H1 (cell line): Measurements from ENCODE around the gene SLITRK1. TPM values are rescaled to one million over a fixed set of nuclear protein-coding genes. Genes with fewer than 3 reads are reported as not detected.

ENCODE experiments used
- CTCF ChIA-PET: fragments of 300-600 bp; sonication (Branson Sonifier 250); formaldehyde crosslinking; loops from one replicate; lab custom pipeline; 2021; ENCODE audit not compliant: partially characterized antibody; lab: Charles Lee
- POLR2A ChIA-PET: fragments of 300-600 bp; sonication (Branson Sonifier 250); formaldehyde crosslinking; loops from one replicate; lab custom pipeline; 2021; ENCODE audit warnings: inconsistent platforms; ENCODE audit not compliant: partially characterized antibody; lab: Charles Lee
- DNase-seq, 2 experiments: peaks; one replicate each; pipeline versions ENCODE4 v3.0.0 to v3.0.0-alpha.2; 2010 to 2022; ENCODE audit warnings: low spot score in 2 of 2, low read depth in 1 of 2, mixed read lengths in 1 of 2
- FAIRE-seq: peaks from 2 replicates; lab custom pipeline; 2011; peaks lifted over from hg19 to GRCh38; lab: Jason Lieb, UNC
- H2AFZ ChIP-seq: 2 replicates; pipeline ENCODE4 v1.8.1; 2012; ENCODE audit warnings: low read length, inconsistent platforms
- H2AK5ac ChIP-seq: 2 replicates; pipeline ENCODE4 v1.6.1; 2013; ENCODE audit warnings: low read depth, low read length
- H2BK120ac ChIP-seq: replicated peaks from 2 replicates; pipeline ENCODE3; 2013; ENCODE audit warnings: low read depth, low read length, inconsistent platforms
- H2BK12ac ChIP-seq: 2 replicates; pipeline ENCODE4 v1.6.1; 2013; ENCODE audit warnings: low read depth, low read length
- H2BK15ac ChIP-seq: 2 replicates; pipeline ENCODE4 v1.6.1; 2013; ENCODE audit warnings: low read length
- H2BK20ac ChIP-seq: 2 replicates; pipeline ENCODE4 v1.6.1; 2013; ENCODE audit warnings: low read length
- H2BK5ac ChIP-seq: 2 replicates; pipeline ENCODE4 v1.6.1; 2013; ENCODE audit warnings: low read depth, low read length
- H3K14ac ChIP-seq: 2 replicates; pipeline ENCODE4 v1.6.1; 2013; ENCODE audit warnings: inconsistent platforms; ENCODE audit not compliant: insufficient read length
- H3K18ac ChIP-seq: 2 replicates; pipeline ENCODE4 v1.6.1; 2013; ENCODE audit warnings: low read length; ENCODE audit errors: extremely low read depth
- H3K23ac ChIP-seq: 2 replicates; pipeline ENCODE4 v1.6.1; 2013; ENCODE audit warnings: inconsistent platforms; ENCODE audit not compliant: insufficient read length
- H3K23me2 ChIP-seq: 2 replicates; pipeline ENCODE4 v1.6.1; 2013; ENCODE audit warnings: low read depth, low read length
- H3K27ac ChIP-seq: 2 replicates; pipeline ENCODE4 v1.6.1; 2011; ENCODE audit warnings: low read depth, low read length, inconsistent platforms
- H3K27me3 ChIP-seq, 4 experiments: replicated peaks in 1 of 4; 1 replicate in 1 of 4; 2 replicates in 3 of 4; pipeline versions ENCODE4 v1.6.1 to v1.8.1; 2011 to 2013; ENCODE audit warnings: low read length in 3 of 4, mild to moderate bottlenecking in 3 of 4, inconsistent platforms in 2 of 4, mixed read lengths in 2 of 4, moderate library complexity in 1 of 4; ENCODE audit not compliant: control insufficient read depth in 3 of 4, insufficient read depth in 3 of 4; ENCODE audit errors: extremely low read depth in 1 of 4
- H3K36me3 ChIP-seq, 4 experiments: 2 replicates each; pipeline versions ENCODE4 v1.6.1 to v1.8.1; 2011 to 2013; ENCODE audit warnings: mild to moderate bottlenecking in 4 of 4, low read length in 3 of 4, moderate library complexity in 2 of 4, control low read depth in 1 of 4, inconsistent platforms in 1 of 4; ENCODE audit not compliant: insufficient read depth in 4 of 4, control insufficient read depth in 2 of 4
- H3K4ac ChIP-seq: replicated peaks from 2 replicates; pipeline ENCODE3; 2013; ENCODE audit warnings: low read length, low read depth, mixed read lengths, inconsistent platforms; ENCODE audit not compliant: insufficient read length
- H3K4me1 ChIP-seq, 4 experiments: replicated peaks in 1 of 4; 1 replicate in 1 of 4; 2 replicates in 3 of 4; pipeline versions ENCODE4 v1.6.1 to v1.8.1; 2011 to 2013; ENCODE audit warnings: low read length in 3 of 4, inconsistent platforms in 2 of 4, mixed read lengths in 1 of 4; ENCODE audit not compliant: insufficient read depth in 4 of 4, control insufficient read depth in 3 of 4
- H3K4me2 ChIP-seq, 2 experiments: 2 replicates each; pipeline versions ENCODE4 v1.6.1 to v1.8.1; 2011 to 2013; ENCODE audit warnings: low read depth in 2 of 2, low read length in 2 of 2, control low read depth in 1 of 2, inconsistent platforms in 1 of 2, mild to moderate bottlenecking in 1 of 2; ENCODE audit not compliant: insufficient read depth in 1 of 2
- H3K4me3 ChIP-seq, 4 experiments: fragments of 200-600, 300-600 bp in 1 of 4; sonication (generic), shearing (Covaris generic), sonication (Bioruptor Twin) in 1 of 4; 2 replicates each; pipeline versions ENCODE4 v1.5.1 to v1.8.1; 2011 to 2016; ENCODE audit warnings: low read length in 4 of 4, low read depth in 3 of 4, control low read depth in 2 of 4, inconsistent platforms in 2 of 4, mild to moderate bottlenecking in 2 of 4, mixed read lengths in 1 of 4, moderate library complexity in 1 of 4; ENCODE audit not compliant: insufficient read depth in 2 of 4; ENCODE audit errors: extremely low read depth in 1 of 4
- H3K56ac ChIP-seq: replicated peaks from 2 replicates; pipeline ENCODE3; 2013; ENCODE audit warnings: low read depth, mild to moderate bottlenecking, mixed read lengths, low read length, inconsistent platforms; ENCODE audit not compliant: insufficient read length
- H3K79me1 ChIP-seq: 2 replicates; pipeline ENCODE4 v1.6.1; 2013; ENCODE audit warnings: low read depth, low read length, control low read depth
- H3K79me2 ChIP-seq, 2 experiments: 2 replicates each; pipeline versions ENCODE4 v1.6.1 to v1.8.1; 2012 to 2013; ENCODE audit warnings: low read length in 2 of 2, mild to moderate bottlenecking in 2 of 2, inconsistent platforms in 1 of 2; ENCODE audit not compliant: insufficient read depth in 2 of 2, control insufficient read depth in 1 of 2
- H3K9ac ChIP-seq, 4 experiments: replicated peaks in 1 of 4; 1 replicate in 1 of 4; 2 replicates in 3 of 4; pipeline versions ENCODE4 v1.6.1 to v1.8.1; 2011 to 2013; ENCODE audit warnings: low read depth in 3 of 4, low read length in 3 of 4, control low read depth in 2 of 4, mild to moderate bottlenecking in 2 of 4, moderate library complexity in 2 of 4, inconsistent platforms in 1 of 4; ENCODE audit errors: extremely low read depth in 1 of 4
- H3K9me3 ChIP-seq, 2 experiments: 2 replicates each; pipeline versions ENCODE4 v1.6.1 to v1.8.1; 2012 to 2013; ENCODE audit warnings: mild to moderate bottlenecking in 2 of 2, moderate library complexity in 2 of 2, control low read depth in 1 of 2, inconsistent platforms in 1 of 2, low read depth in 1 of 2, low read length in 1 of 2, mixed read lengths in 1 of 2; ENCODE audit not compliant: insufficient read depth in 2 of 2
- H4K20me1 ChIP-seq, 2 experiments: replicated peaks in 1 of 2; 2 replicates each; pipeline versions ENCODE3 to v1.8.1; 2011 to 2013; ENCODE audit warnings: inconsistent platforms in 2 of 2, low read length in 2 of 2, mild to moderate bottlenecking in 1 of 2; ENCODE audit not compliant: insufficient read depth in 2 of 2, control insufficient read depth in 1 of 2
- H4K5ac ChIP-seq: 2 replicates; pipeline ENCODE4 v1.6.1; 2013; ENCODE audit warnings: low read length, low read depth, mixed read lengths, inconsistent platforms; ENCODE audit not compliant: insufficient read length
- H4K8ac ChIP-seq: 2 replicates; pipeline ENCODE4 v1.8.0; 2013; ENCODE audit warnings: mild to moderate bottlenecking, moderate library complexity, low read length, inconsistent platforms; ENCODE audit not compliant: insufficient read depth; ENCODE audit errors: extremely low read depth
- H4K91ac ChIP-seq: replicated peaks from 2 replicates; pipeline ENCODE3; 2013; ENCODE audit warnings: low read length, mixed read lengths, inconsistent platforms; ENCODE audit not compliant: insufficient read length
- ASH2L ChIP-seq: fragments of 200-600, 300-600 bp; sonication (generic); IDR thresholded peaks from one replicate; pipeline ENCODE4 v1.7.1; 2017; ENCODE audit warnings: low read length
- ATF2 ChIP-seq: IDR thresholded peaks from 2 replicates; pipeline ENCODE4 v1.6.1; 2012; ENCODE audit warnings: low read length, inconsistent platforms
- BCL11A ChIP-seq, 2 experiments: IDR thresholded peaks; one replicate each; pipeline ENCODE4 v1.6.1; 2011; ENCODE audit warnings: low read depth in 2 of 2, low read length in 2 of 2, mild to moderate bottlenecking in 2 of 2
- BRCA1 ChIP-seq: IDR thresholded peaks from 2 replicates; pipeline ENCODE4 v1.6.1; 2012; ENCODE audit warnings: low read depth, low read length, improper control_type of control experiment
- CEBPB ChIP-seq: IDR thresholded peaks from 2 replicates; pipeline ENCODE4 v1.6.1; 2012; ENCODE audit warnings: low read depth, low read length
- GABPA ChIP-seq: IDR thresholded peaks from 2 replicates; pipeline ENCODE4 v1.6.1; 2011; ENCODE audit warnings: mild to moderate bottlenecking, low read length, moderate library complexity, borderline replicate concordance; ENCODE audit not compliant: insufficient read depth
- KDM1A ChIP-seq: fragments of 200-600, 300-600 bp; sonication (generic); IDR thresholded peaks from 2 replicates; pipeline ENCODE4 v1.7.1; 2016; ENCODE audit warnings: mild to moderate bottlenecking, low read length, borderline replicate concordance
- MAX ChIP-seq: IDR thresholded peaks from 2 replicates; pipeline ENCODE4 v1.6.1; 2012; ENCODE audit warnings: inconsistent platforms
- SAP30 ChIP-seq: fragments of 300-600 bp; sonication (generic); IDR thresholded peaks from 2 replicates; pipeline ENCODE4 v1.7.1; 2012; ENCODE audit warnings: low read length, moderate library complexity, mild to moderate bottlenecking, inconsistent platforms; ENCODE audit not compliant: insufficient read depth, insufficient replicate concordance
- TAF1 ChIP-seq: IDR thresholded peaks from 2 replicates; pipeline ENCODE4 v1.6.1; 2011; ENCODE audit warnings: mild to moderate bottlenecking, low read depth, low read length
- WGBS, 2 experiments: shearing (Covaris generic) in 1 of 2; methylation state at CpG; one replicate each; pipeline versions ENCODE4 v1.1.6 to v1.1.7; 2013 to 2015; ENCODE audit warnings: low lambda C conversion rate in 2 of 2, mixed read lengths in 2 of 2, inconsistent platforms in 1 of 2, low coverage in 1 of 2, missing lambda C conversion rate in 1 of 2; ENCODE audit not compliant: insufficient replicate concordance in 2 of 2, insufficient coverage in 1 of 2, insufficient read length in 1 of 2; ENCODE audit errors: extremely low coverage in 1 of 2, missing lambda C conversion rate in 1 of 2; 5-methylcytosine and 5-hydroxymethylcytosine counted together
- polyA plus RNA-seq, 7 experiments: library from polyadenylated mRNA; depleted of rRNA in 3 of 7; stranded (reverse) in 5 of 7; unstranded in 2 of 7; fragments of >200 nt in 5 of 7; fragments of 200-250 nt in 2 of 7; gene quantifications; 1 replicate in 5 of 7; 2 replicates in 1 of 7; 4 replicates in 1 of 7; pipeline versions ENCODE4 v1.2.1 to v1.2.3, GENCODE V29; 2011 to 2013; ENCODE audit warnings: missing spikeins in 2 of 7, mixed read lengths in 2 of 7
- total RNA-seq: library from RNA; stranded (reverse); fragmentation: NEBNext Ultra II Directional; extraction: Animal tissue kit (Norgen Biotek cat#: 25700); gene quantifications from 2 replicates; pipeline ENCODE4 v1.2.1, GENCODE V29; 2021

Gene SLITRK1
- total and polyA plus RNA-seq, 2 of the 8 experiments (the other 6 are each of a cell fraction or from before 2014, with no cell fraction given), result 3.4 to 4.2 TPM

- WGBS, 2 experiments, result 84% methylated on average over 3 of the region's 3 CpGs; no CpG with 5 or more reads in 1 of the 2 experiments
- Histone ChIP-seq H3K4me1 (0 out of 7 replicates have a peak, but pooled peaks cover 0 to 2% (median 0%) of the 10 kb centered on the region in 4 experiments), H3K27me3 (no peaks in the 10 kb centered on the region), H3K18ac (no peak overlapping the region), H4K20me1 (no peaks in the 10 kb centered on the region), H3K79me1 (no peaks in the 10 kb centered on the region), H3K4ac (no peak overlapping the region), H3K4me2 (no peak overlapping the region), H3K36me3 (no peaks in the 10 kb centered on the region; a peak in 1 of 8 replicates), H4K8ac (no peak overlapping the region), H2BK20ac (no peak overlapping the region), H3K9ac (no peak overlapping the region), H4K91ac (no peak overlapping the region), H2AFZ (no peak overlapping the region), H3K9me3 (no peaks in the 10 kb centered on the region), H4K5ac (no peak overlapping the region), H2AK5ac (no peak overlapping the region), H2BK120ac (no peak overlapping the region), H3K79me2 (no peaks in the 10 kb centered on the region), H3K23ac (no peak overlapping the region), H3K27ac (no peak overlapping the region), H3K14ac (no peak overlapping the region), H3K56ac (no peak overlapping the region), H3K4me3 (no peak overlapping the region), H3K23me2 (no peaks in the 10 kb centered on the region), H2BK5ac (no peak overlapping the region), H2BK12ac (no peak overlapping the region), H2BK15ac (no peak overlapping the region)
- no peak for DNase-seq
- CTCF ChIA-PET, result interaction anchor here (0.7 kb wide), 1 partner anchor 98 kb away, joined by 3 read pairs; no protein-coding TSS in a partner anchor
- POLR2A ChIA-PET, result no interaction called here
- FAIRE-seq, result no peak
- TF ChIP-seq CEBPB (peak; percentile 97), ATF2 (no peak), ASH2L (no peak), GABPA (no peak), TAF1 (no peak), BCL11A (IDR thresholded peaks at IDR 0.05; ENCODE audit: low read depth in 2 of 2, low read length in 2 of 2) (no peak), SAP30 (no peak), MAX (no peak), KDM1A (no peak), BRCA1 (no peak)
Observed at GRCh38 chr13:83890358-83890757, 8.1 kb upstream of the SLITRK1 start.
